Heart right ventricle (tissue), 16 donors: ENCODE measurements around the gene TNRC6A. TPM values are rescaled to one million over a fixed set of nuclear protein-coding genes. Genes with fewer than 3 reads are reported as not detected.

Experiments
- ATAC-seq, 8 donors: fragments of 200-7000 bp; cut with Tn5 transposase; one replicate each; pipeline ENCODE4 v1.9.1; 2020; ENCODE audit warnings: mild to moderate bottlenecking in 8 of 8, moderate library complexity in 8 of 8, moderate number of reproducible peaks in 1 of 8
- DNase-seq, 2 donors: peaks; one replicate each; pipeline ENCODE4 v3.0.0-alpha.2; 2020
- H3K27ac ChIP-seq, 10 donors: fragments of 200-600 bp; sonication (generic) in 2 of 10; one replicate each; pipeline versions ENCODE4 v1.5.0 to v1.8.0; 2020 to 2022; ENCODE audit warnings: mild to moderate bottlenecking in 3 of 10
- H3K27me3 ChIP-seq, 7 donors: fragments of 200-600 bp; one replicate each; pipeline ENCODE4 v1.8.0; 2021 to 2022; ENCODE audit warnings: mild to moderate bottlenecking in 2 of 7
- H3K36me3 ChIP-seq, 9 donors: fragments of 200-600 bp; sonication (generic) in 1 of 9; one replicate each; pipeline versions ENCODE4 v1.5.0 to v1.8.0; 2020 to 2022; ENCODE audit warnings: mild to moderate bottlenecking in 2 of 9
- H3K4me1 ChIP-seq, 9 donors: fragments of 200-600 bp; sonication (generic) in 1 of 9; one replicate each; pipeline versions ENCODE4 v1.5.0 to v1.8.0; 2020 to 2022; ENCODE audit warnings: mild to moderate bottlenecking in 4 of 9
- H3K4me3 ChIP-seq, 10 donors: fragments of 200-600 bp; sonication (generic) in 2 of 10; one replicate each; pipeline versions ENCODE4 v1.5.0 to v1.8.0; 2020 to 2022; ENCODE audit warnings: mild to moderate bottlenecking in 7 of 10, moderate library complexity in 2 of 10
- H3K9me3 ChIP-seq, 11 donors: fragments of 200-600 bp in 10 of 11; sonication (generic) in 2 of 11; one replicate each; pipeline versions ENCODE4 v1.5.0 to v1.8.0; 2013 to 2022; ENCODE audit warnings: mild to moderate bottlenecking in 2 of 11, control low read depth in 1 of 11, moderate library complexity in 1 of 11
- WGBS, 2 donors: extraction: QIAGEN DNeasy Blood & Tissue Kit; methylation state at CpG; one replicate each; pipeline ENCODE4 v1.1.7; 2013; ENCODE audit warnings: inconsistent platforms in 1 of 2; 5-methylcytosine and 5-hydroxymethylcytosine counted together
- intact Hi-C, 10 donors: fragments of 100-400 bp; cut with DNase I; formaldehyde crosslinking; loops; one replicate each; pipeline versions ENCODE4 v1.11.1 to v1.14.2; 2022
- long read RNA-seq, 3 donors: library from polyadenylated mRNA; unstranded; transcript quantifications; one replicate each; pipeline ENCODE4 v2.0.0, GENCODE V29; 2020 to 2021
- polyA plus RNA-seq, 2 donors: library from polyadenylated mRNA; stranded (reverse); fragments of 200-250 nt; gene quantifications; one replicate each; pipeline ENCODE4 v1.2.3, GENCODE V29; 2013
- total RNA-seq, 10 donors: library from RNA; stranded (reverse); fragmentation: NEBNext Ultra II Directional in 3 of 10; extraction: Animal tissue kit (Norgen Biotek cat#: 25700) in 3 of 10; gene quantifications; one replicate each; pipeline versions ENCODE4 v1.2.1 to v1.2.4, GENCODE V29; 2021 to 2023
- TF ChIP-seq, protein P1 (sequence below), 9 donors: fragments of 200-600 bp; sonication (generic) in 2 of 9; IDR thresholded peaks; one replicate each; pipeline versions ENCODE4 v1.5.0 to v1.8.0; 2021 to 2022; ENCODE audit warnings: antibody characterized with exemption in 9 of 9, mild to moderate bottlenecking in 5 of 9, moderate library complexity in 1 of 9
- donor health status: Arrhythmogenic right ventricular cardiomyopathy.
- donor health status: ischemic (EF 13 %, LVEDD 7.1; RV severe dilation, severe dysfunction).
- donor health status: healthy with polysubstance abuse.
- donor health status: DM: no; HTN: yes; CAD: no.
- donor health status: DM: no; HTN: no; CAD: no.
- donor health status: ischemic (EF 25% LVEDD 6.9; RV normal size, moderate dysfunction).
- donor health status: ischemic (EF 25% LVEDD 5.7; RV mildly dilated, moderate dysfunction).
- donor health status: healthy.
- donor health status: DM: yes; HTN: yes; CAD: no.
- donor health status: Ischemic cardiomyopathy.
- donor health status: ischemic (EF 35%, LVEDD 5.7; RV mildly dilated, moderate dysfunction).
- donor health status: nonischemic (EF 11% LVEDD 7.7; RV severe dilation, severe dysfunction).
- donor health status: DM: yes; HTN: yes; CAD: no.
- donor health status: PGD.
- donor health status: ischemic (EF 29% LVEDD 5.4; RV normal size, mild dysfunction).
- donor health status: nonischemic (EF 23%, LVEDD 6.1; RV moderate dilation, normal function).

The TNRC6A gene
- total RNA-seq, result 10 to 100 TPM; 31.6 to 51.4 (median 37.3) TPM
- polyA plus RNA-seq, result 10 to 100 TPM in 1 of 2 donors, 1 to 10 TPM in 1; 8.3 to 35.1 TPM
- long read RNA-seq, donor 1, partial matches to known transcripts, result 13 of 20 reads
- long read RNA-seq, donor 1, other reads (novel, unspliced or antisense), result 7 of 20 reads
- long read RNA-seq, donor 2, partial matches to known transcripts, result 15 of 25 reads
- long read RNA-seq, donor 2, other reads (novel, unspliced or antisense), result 9 of 25 reads
- long read RNA-seq, donor 3, partial matches to known transcripts, result 10 of 21 reads
- long read RNA-seq, donor 3, other reads (novel, unspliced or antisense), result 11 of 21 reads

DNA sequence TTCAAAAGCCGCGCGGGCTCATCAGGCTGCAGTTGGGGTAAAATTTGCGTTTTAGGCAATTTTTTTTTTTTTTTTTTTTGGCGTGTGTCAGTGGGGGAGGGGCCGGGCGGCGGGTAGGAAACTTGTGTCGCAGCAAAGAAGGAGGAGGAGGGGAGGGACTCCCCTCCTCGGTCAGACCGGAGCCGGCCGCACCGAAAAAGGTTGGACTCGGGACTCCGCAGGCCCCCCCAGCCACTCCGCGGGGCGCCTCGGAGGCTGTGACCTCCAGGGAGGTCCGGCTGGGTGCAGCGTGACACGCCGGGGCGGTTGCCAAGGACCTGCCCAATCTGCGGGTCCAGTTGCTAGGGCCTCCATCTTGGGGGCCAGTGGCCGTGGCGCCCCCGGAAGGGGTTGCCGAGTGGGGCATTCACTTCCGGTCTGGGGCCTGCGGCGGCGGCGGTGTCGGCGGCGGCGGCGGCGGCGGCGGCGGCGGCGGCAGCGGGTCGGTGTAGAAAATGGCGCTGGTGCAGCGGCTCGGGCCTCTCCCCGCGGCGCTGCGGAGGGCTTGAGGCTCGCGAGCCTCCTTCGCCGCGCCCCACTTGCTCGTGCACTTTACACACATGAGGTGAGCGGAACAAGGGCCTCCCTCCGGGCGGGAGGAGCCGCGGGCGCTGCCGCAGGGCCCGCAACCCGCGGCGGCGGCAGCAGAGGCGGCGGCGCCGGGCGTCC is at the start of gene TNRC6A:
TSS of gene TNRC6A (plus strand) at position 409 of the 708 bp plus-strand sequence. CDS start at position 600, 191 bp downstream.
- TF ChIP-seq, protein P1, sequence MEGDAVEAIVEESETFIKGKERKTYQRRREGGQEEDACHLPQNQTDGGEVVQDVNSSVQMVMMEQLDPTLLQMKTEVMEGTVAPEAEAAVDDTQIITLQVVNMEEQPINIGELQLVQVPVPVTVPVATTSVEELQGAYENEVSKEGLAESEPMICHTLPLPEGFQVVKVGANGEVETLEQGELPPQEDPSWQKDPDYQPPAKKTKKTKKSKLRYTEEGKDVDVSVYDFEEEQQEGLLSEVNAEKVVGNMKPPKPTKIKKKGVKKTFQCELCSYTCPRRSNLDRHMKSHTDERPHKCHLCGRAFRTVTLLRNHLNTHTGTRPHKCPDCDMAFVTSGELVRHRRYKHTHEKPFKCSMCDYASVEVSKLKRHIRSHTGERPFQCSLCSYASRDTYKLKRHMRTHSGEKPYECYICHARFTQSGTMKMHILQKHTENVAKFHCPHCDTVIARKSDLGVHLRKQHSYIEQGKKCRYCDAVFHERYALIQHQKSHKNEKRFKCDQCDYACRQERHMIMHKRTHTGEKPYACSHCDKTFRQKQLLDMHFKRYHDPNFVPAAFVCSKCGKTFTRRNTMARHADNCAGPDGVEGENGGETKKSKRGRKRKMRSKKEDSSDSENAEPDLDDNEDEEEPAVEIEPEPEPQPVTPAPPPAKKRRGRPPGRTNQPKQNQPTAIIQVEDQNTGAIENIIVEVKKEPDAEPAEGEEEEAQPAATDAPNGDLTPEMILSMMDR (IDR thresholded peaks at IDR 0.05), result no peak
- ATAC-seq (peak; percentile 93 to 98 (median 96)), DNase-seq (peak; percentile 90 to 93)
- intact Hi-C loops, result loop anchor here in 1 of 10 donors (2.0 kb wide), 1 partner anchor 29 kb away; no protein-coding TSS in a partner anchor
- WGBS, 2 donors, result 0 to 1% methylated on average over 57 to 78 of the region's 78 CpGs
- Histone ChIP-seq H3K27me3 (no peaks in the 10 kb centered on the region), H3K36me3 (peaks cover 0 to 24% (median 0%) of the 10 kb centered on the region in 9 donors), H3K4me1 (peaks cover 5 to 43% (median 37%) of the 10 kb centered on the region in 9 donors), H3K27ac (peak within 1 kb of the TSS; percentile 77 to 98 (median 96)), H3K4me3 (peak within 1 kb of the TSS; percentile 57 to 90 (median 83)), H3K9me3 (no peaks in the 10 kb centered on the region)

GRCh38 chr16:24681793-24682192 is 47.7 kb upstream of the TNRC6A start:
- DNase-seq (no peak), ATAC-seq (no peak)
- peaks cover 0 to 6% (median 0%) of the 10 kb centered on the region in 7 donors for H3K27me3 ChIP-seq
- peaks cover 0 to 15% (median 8%) of the 10 kb centered on the region in 9 donors for H3K4me1 ChIP-seq
- H3K4me3 ChIP-seq, result no peak overlapping the region
- WGBS, 2 donors, result 62 to 68% methylated on average over 6 of the region's 6 CpGs
- intact Hi-C loops, result loop anchor here in 4 of 10 donors (10.0 kb wide), 2 partner anchors 97 to 167 kb away; no protein-coding TSS in a partner anchor
- no peaks in the 10 kb centered on the region for H3K9me3 ChIP-seq
- TF ChIP-seq, protein P1 (IDR thresholded peaks at IDR 0.05), result no peak
- H3K36me3 ChIP-seq, result no peaks in the 10 kb centered on the region
- H3K27ac ChIP-seq, result no peak overlapping the region

GRCh38 chr16:24683250-24683649 is 46.2 kb upstream of the TNRC6A start:
- 86 to 87% methylated on average over 4 of the region's 4 CpGs for WGBS, 2 donors
- Histone ChIP-seq H3K36me3 (no peaks in the 10 kb centered on the region), H3K4me1 (peaks cover 0 to 16% (median 8%) of the 10 kb centered on the region in 9 donors), H3K4me3 (no peak overlapping the region), H3K9me3 (no peaks in the 10 kb centered on the region), H3K27me3 (peaks cover 0 to 3% (median 0%) of the 10 kb centered on the region in 7 donors), H3K27ac (no peak overlapping the region)
- intact Hi-C loops, result loop anchor here in 4 of 10 donors (10.0 kb wide), 2 partner anchors 98 to 168 kb away; no protein-coding TSS in a partner anchor
- TF ChIP-seq, protein P1 (IDR thresholded peaks at IDR 0.05), result no peak
- ATAC-seq (no peak), DNase-seq (no peak)

DNA sequence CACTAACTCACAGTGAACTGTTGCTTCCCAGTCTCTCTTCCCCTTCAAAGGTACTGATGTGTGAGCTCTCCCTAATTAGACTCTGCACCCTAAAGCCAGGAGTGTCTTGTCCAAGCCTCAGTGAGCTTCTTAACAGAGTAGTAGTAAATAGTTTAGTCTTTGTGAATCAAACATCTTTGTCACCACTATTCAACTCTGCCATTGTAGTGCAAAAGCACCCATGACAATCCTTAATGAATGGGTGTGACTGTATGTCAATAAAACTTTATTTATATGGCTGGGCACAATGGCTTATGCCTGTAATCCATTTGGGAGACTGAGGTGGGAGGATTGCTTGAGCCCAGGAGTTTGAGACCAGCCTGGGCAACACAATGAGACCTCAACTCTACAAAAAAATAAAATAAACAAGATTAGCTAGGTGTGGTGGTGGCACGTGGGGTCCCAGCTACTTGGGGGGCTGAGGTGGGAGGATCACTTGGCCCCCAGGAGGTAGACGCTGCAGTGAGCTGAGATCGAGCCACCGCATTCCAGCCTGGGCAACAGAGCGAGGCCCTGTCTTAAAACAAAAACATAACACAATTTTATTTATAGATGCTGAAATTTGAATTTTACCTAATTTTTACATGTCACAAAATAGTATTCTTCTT is 45.5 kb upstream of the TNRC6A start:
- Histone ChIP-seq H3K27me3 (no peaks in the 10 kb centered on the region), H3K36me3 (no peaks in the 10 kb centered on the region), H3K27ac (no peak overlapping the region), H3K4me3 (no peak overlapping the region), H3K9me3 (no peaks in the 10 kb centered on the region), H3K4me1 (peaks cover 0 to 16% (median 8%) of the 10 kb centered on the region in 9 donors)
- intact Hi-C loops, result loop anchor here in 4 of 10 donors (10.0 kb wide), 2 partner anchors 99 to 169 kb away; no protein-coding TSS in a partner anchor
- DNase-seq (no peak), ATAC-seq (no peak)
- TF ChIP-seq, protein P1 (IDR thresholded peaks at IDR 0.05), result no peak
- WGBS, 2 donors, result 87 to 89% methylated on average over 5 of the region's 5 CpGs
